Measurements from ENCODE around the gene NRP2. TPM values are rescaled to one million over a fixed set of nuclear protein-coding genes. Genes with fewer than 3 reads are reported as not detected.
A peak's percentile ranks its signal among the peaks of the same experiment; 100 is the strongest.

The NRP2 gene
- total and polyA plus RNA-seq, 9 donors: 47.9 to 143 (median 106) TPM

DNA sequence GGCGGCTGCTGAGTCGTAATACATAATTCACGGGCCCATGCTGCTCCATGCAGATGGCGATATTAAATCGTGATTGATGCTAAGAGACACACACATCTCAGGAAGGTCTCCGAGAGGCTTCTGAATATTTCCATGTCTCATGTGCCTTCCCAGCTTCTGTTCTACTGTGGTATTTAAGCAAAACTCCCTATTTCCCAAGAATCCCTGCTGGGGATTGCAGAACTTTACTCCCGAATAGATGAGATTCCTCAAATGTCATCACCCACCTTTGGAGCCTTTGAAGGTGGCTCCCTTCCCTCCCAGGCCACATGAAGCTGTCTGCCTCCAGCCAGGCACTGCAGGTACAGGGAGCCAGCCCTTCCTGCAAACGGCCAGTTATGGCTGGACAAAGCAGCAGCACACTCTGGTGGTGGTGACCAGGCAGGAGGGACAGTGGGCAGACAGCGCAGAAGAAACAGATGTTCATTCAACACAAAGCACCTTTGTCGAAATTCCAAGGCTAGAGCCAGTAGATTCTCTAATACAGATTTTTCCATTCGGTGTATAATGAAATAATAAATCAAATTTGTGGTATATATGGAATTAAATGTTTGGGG lies 14.1 kb downstream of the NRP2 start:
- H3K9me3 ChIP-seq: no peaks in the 10 kb centered on the region
- H3K4me3 ChIP-seq: no peak overlapping the region
- TF ChIP-seq POLR2A (IDR thresholded peaks at IDR 0.05) (no peak), EP300 (IDR thresholded peaks at IDR 0.05) (no peak), CTCF (IDR thresholded peaks at IDR 0.05) (peak in 1 of 3 donors; percentile 16)
- no peaks in the 10 kb centered on the region for H3K36me3 ChIP-seq
- H3K27me3 ChIP-seq: no peaks in the 10 kb centered on the region
- DNase-seq: no peak
- intact Hi-C loops (cut with DNase I): no loop called here
- 56 to 63% (median 56%) methylated on average over 11 of the region's 11 CpGs for WGBS, 3 donors
- peak overlapping the region in 1 of 2 donors; percentile 80 for H3K27ac ChIP-seq
- peaks cover 34% of the 10 kb centered on the region for H3K4me1 ChIP-seq (ENCODE audit: insufficient read depth)

- no peak for TF ChIP-seq POLR2A (IDR thresholded peaks at IDR 0.05)
- no peak for TF ChIP-seq EP300 (IDR thresholded peaks at IDR 0.05)
- no peak for TF ChIP-seq CTCF (IDR thresholded peaks at IDR 0.05)
- Histone ChIP-seq H3K27ac (peak overlapping the region in 1 of 2 donors; percentile 80), H3K9me3 (no peaks in the 10 kb centered on the region), H3K36me3 (no peaks in the 10 kb centered on the region), H3K4me1 (ENCODE audit: insufficient read depth) (peaks cover 34% of the 10 kb centered on the region), H3K4me3 (no peak overlapping the region), H3K27me3 (no peaks in the 10 kb centered on the region)
- WGBS, 3 donors: 20 to 30% (median 21%) methylated on average over 5 of the region's 5 CpGs
- DNase-seq: peak in 1 of 5 donors; percentile 19
- intact Hi-C loops (cut with DNase I): no loop called here
These were observed 14.7 kb downstream of the NRP2 start for GRCh38 chr2:205696927-205697441.

DNA sequence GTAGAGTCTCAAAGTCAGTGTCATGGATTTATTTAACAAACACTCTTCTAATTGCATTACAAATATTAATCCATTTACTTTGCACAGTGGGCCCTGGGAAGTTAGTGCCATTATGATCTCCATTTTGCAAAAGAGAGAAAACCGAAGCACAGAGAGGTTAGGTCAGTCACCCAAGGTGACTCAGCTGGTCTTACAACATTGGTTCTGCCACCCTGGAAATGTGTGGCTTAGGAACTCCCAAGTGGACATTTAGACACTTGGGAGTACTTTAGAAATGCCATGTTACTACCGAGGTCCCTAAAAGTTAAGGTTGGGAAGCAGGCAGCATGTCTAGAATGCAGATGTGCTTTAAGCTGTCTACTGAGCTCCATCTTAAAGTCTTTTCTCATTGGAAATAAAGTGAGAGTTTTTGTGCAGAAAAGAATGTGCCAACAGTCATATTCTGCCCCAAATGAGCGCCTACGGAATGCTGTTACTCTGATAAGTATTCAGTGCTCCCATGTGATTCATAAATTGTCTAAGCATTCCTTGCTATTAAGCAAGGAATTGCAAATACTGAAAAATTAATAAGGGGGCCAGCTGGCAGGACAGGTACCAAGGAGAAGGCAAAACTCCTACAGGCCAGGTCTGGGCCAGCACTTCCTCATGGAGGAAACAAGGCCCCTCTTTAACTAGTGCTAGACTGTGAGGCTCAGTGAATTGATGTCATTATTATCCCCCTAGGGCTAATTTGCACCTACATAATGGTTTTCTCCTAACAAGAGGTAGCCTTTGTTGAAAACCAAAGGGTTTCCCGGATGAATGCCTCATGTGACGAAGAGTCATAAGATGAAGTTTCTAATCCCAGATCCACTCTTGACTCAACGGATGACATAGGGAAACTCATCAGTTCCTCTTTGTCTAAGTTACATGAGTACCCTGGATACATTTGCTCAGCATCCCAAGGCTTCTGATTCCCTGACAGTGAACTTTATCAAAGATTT lies 16.3 kb downstream of the NRP2 start:
- Histone ChIP-seq H3K4me3 (no peak overlapping the region), H3K36me3 (no peaks in the 10 kb centered on the region), H3K9me3 (no peaks in the 10 kb centered on the region), H3K27ac (peak overlapping the region in 1 of 2 donors; percentile 80), H3K27me3 (no peaks in the 10 kb centered on the region), H3K4me1 (ENCODE audit: insufficient read depth) (peaks cover 42% of the 10 kb centered on the region)
- WGBS, 3 donors: 67 to 76% (median 73%) methylated on average over 7 of the region's 7 CpGs
- DNase-seq: no peak
- intact Hi-C loops (cut with DNase I): no loop called here
- TF ChIP-seq EP300 (IDR thresholded peaks at IDR 0.05): no peak
- TF ChIP-seq POLR2A (IDR thresholded peaks at IDR 0.05): no peak
- TF ChIP-seq CTCF (IDR thresholded peaks at IDR 0.05): no peak

- intact Hi-C loops (cut with DNase I): no loop called here
- Histone ChIP-seq H3K9me3 (no peaks in the 10 kb centered on the region), H3K4me3 (no peak overlapping the region), H3K27me3 (no peaks in the 10 kb centered on the region), H3K4me1 (ENCODE audit: insufficient read depth) (peaks cover 51% of the 10 kb centered on the region), H3K36me3 (no peaks in the 10 kb centered on the region), H3K27ac (peak overlapping the region; percentile 60 to 80)
- TF ChIP-seq POLR2A (IDR thresholded peaks at IDR 0.05) (no peak), EP300 (IDR thresholded peaks at IDR 0.05) (no peak), CTCF (IDR thresholded peaks at IDR 0.05) (no peak)
- DNase-seq: no peak
- WGBS, 3 donors: 38 to 45% (median 38%) methylated on average over 4 of the region's 4 CpGs
These were observed 17.4 kb downstream of the NRP2 start for GRCh38 chr2:205699515-205700289.

Data from ovary (tissue), 9 donors.